Measurements from ENCODE around the gene PPP1R37. TPM values are rescaled to one million over a fixed set of nuclear protein-coding genes. Genes with fewer than 3 reads are reported as not detected.

The PPP1R37 gene
- total RNA-seq, 1 donor from 2014 or later: 38.6 TPM

DNA sequence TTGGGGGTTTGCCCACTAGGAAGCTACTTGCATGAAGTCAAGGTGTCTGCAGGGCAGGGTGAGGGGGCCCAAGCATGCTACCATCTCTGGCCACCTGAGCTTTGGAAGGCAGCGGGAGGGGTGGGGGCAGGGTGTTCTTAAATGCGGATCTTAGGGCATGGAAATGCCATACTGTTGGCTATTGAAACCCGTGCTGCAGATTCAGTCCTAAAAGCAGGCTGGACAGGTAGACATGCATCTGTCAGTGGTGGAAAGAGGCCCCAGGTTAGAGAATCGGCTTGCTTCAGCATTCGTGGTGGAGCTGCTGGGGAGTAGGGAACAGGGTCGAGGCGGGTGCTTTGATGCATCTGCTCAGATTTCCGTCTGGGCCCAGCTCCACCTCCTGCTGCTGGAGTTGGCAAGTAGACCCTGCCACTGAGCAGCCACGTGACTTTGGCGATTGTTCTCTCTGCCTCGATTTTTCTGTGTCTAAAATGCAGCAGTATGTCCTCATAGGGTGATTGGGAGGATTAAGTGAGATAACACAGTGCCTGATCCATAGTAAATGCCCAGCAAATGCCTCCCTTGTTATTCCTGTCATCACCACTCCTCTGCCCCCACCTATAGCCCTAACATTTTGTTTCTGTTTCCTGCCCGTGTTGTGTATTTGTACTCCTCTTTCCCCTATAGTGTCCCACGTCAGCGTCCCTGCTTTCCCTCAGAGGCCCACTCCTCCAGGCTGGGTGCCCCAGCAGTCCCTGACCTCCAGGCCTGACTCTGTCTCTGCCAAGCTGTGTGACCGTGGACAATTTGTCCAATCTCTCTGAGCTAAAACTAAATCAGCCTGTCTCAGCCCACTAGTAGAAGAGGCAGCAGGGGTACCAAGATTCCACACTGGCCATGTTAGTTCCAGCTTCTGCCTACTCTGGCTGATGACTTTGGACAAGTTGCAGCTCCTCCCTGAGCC lies 5.8 kb downstream of the PPP1R37 start:
- TF ChIP-seq, protein P1, sequence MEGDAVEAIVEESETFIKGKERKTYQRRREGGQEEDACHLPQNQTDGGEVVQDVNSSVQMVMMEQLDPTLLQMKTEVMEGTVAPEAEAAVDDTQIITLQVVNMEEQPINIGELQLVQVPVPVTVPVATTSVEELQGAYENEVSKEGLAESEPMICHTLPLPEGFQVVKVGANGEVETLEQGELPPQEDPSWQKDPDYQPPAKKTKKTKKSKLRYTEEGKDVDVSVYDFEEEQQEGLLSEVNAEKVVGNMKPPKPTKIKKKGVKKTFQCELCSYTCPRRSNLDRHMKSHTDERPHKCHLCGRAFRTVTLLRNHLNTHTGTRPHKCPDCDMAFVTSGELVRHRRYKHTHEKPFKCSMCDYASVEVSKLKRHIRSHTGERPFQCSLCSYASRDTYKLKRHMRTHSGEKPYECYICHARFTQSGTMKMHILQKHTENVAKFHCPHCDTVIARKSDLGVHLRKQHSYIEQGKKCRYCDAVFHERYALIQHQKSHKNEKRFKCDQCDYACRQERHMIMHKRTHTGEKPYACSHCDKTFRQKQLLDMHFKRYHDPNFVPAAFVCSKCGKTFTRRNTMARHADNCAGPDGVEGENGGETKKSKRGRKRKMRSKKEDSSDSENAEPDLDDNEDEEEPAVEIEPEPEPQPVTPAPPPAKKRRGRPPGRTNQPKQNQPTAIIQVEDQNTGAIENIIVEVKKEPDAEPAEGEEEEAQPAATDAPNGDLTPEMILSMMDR (conservative IDR thresholded peaks at IDR 0.05): no peak
- Mint-ChIP-seq H3K4me3 (peak overlapping the region; percentile 77), H3K36me3 (ENCODE audit: low read depth) (no peaks in the 10 kb centered on the region), H3K27ac (ENCODE audit: unreplicated experiment) (peak overlapping the region; percentile 64), H3K27me3 (ENCODE audit: low read depth) (no peaks in the 10 kb centered on the region), H3K9me3 (no peaks in the 10 kb centered on the region), H3K4me1 (peaks cover 63% of the 10 kb centered on the region)
- DNase-seq (ENCODE audit: low read depth, low spot score): no peak

DNA sequence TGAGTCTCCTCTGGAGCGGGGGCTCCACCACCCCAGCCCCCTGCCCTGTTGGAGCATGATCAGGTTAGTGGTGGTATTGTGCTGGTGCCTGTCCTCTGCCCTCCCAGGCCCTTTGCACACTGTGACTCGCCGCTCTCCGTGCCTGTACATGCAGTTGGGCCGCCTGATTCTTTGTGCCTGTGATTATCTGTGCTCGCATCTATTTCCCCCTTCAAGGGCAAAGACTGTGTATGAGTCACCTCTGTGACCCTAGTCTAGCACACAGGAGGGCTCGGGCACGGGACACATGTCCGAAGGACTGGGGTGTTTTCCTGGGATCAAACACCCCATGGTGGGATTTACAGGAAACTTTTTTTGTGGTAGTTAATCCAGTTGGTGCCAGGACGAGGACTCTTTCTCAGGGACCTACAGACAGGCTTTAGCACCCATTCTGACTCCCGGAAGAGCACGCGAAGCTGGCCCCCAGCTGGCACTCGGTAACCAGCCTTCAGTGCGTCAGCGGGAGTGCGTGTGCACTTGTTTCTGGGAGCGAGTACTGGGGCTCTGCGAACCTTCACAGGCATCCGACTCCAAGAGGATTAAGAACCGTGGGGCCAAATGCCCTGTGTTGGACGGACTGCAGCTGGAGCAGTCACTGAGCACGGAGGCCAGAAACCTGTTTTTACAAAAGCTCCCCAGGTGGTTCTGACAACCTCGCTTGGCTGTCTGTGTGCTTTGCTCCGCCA lies 6.7 kb downstream of the PPP1R37 start:
- Mint-ChIP-seq H3K9me3 (no peaks in the 10 kb centered on the region), H3K36me3 (ENCODE audit: low read depth) (no peaks in the 10 kb centered on the region), H3K4me1 (peaks cover 63% of the 10 kb centered on the region), H3K27ac (ENCODE audit: unreplicated experiment) (peak overlapping the region; percentile 94), H3K4me3 (peak overlapping the region; percentile 38), H3K27me3 (ENCODE audit: low read depth) (no peaks in the 10 kb centered on the region)
- TF ChIP-seq, protein P1 (conservative IDR thresholded peaks at IDR 0.05): no peak
- no peak for DNase-seq (ENCODE audit: low read depth, low spot score)

DNA sequence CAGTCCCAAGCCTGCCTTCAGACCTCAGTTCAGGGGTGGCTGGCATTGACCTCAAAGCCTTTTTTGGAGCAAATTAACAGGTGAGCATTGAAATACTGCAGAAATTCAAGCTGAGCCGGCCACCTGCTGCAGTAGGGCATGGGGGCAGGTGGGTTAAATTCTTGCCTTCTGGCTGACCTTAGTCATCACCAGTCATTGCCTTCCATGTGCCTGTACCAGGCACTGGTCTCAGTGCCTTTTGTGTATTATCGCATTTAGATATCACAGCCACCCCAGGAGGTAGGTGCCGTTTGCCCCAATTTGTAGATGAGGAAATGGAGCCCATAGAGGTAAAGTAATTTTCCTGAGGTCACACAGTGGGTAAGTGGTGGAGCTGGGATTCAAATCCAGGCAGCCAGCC lies 7.2 kb downstream of the PPP1R37 start:
- no peak overlapping the region for H3K27ac Mint-ChIP-seq (ENCODE audit: unreplicated experiment)
- peak overlapping the region; percentile 32 for H3K4me3 Mint-ChIP-seq
- TF ChIP-seq, protein P1 (conservative IDR thresholded peaks at IDR 0.05): no peak
- no peaks in the 10 kb centered on the region for H3K9me3 Mint-ChIP-seq
- DNase-seq (ENCODE audit: low read depth, low spot score): no peak
- no peaks in the 10 kb centered on the region for H3K27me3 Mint-ChIP-seq (ENCODE audit: low read depth)
- no peaks in the 10 kb centered on the region for H3K36me3 Mint-ChIP-seq (ENCODE audit: low read depth)
- H3K4me1 Mint-ChIP-seq: peaks cover 62% of the 10 kb centered on the region

DNA sequence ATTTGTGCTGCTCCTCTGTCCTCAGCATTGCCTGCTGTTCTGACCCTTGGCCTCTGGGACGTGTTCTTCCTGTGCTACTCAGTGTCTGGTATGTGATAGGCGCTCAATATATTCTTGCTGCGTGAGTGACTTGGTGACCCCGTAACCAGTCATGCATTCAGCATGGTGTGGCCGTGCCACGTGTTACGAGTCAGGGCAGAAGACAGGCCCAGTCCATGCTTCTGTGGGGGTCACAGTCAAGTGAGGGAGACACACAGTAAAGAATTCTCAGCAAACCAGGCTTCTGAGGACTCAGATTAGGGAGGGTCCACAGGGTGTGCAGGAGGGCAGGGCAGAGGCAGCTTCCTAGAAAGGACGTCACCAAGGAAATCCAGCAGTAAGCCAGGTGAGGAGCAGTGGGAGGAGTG lies 7.9 kb downstream of the PPP1R37 start:
- Mint-ChIP-seq H3K27me3 (ENCODE audit: low read depth) (no peaks in the 10 kb centered on the region), H3K4me1 (peaks cover 61% of the 10 kb centered on the region), H3K4me3 (peak overlapping the region; percentile 32), H3K27ac (ENCODE audit: unreplicated experiment) (no peak overlapping the region), H3K36me3 (ENCODE audit: low read depth) (no peaks in the 10 kb centered on the region), H3K9me3 (no peaks in the 10 kb centered on the region)
- TF ChIP-seq, protein P1 (conservative IDR thresholded peaks at IDR 0.05): no peak
- no peak for DNase-seq (ENCODE audit: low read depth, low spot score)

DNA sequence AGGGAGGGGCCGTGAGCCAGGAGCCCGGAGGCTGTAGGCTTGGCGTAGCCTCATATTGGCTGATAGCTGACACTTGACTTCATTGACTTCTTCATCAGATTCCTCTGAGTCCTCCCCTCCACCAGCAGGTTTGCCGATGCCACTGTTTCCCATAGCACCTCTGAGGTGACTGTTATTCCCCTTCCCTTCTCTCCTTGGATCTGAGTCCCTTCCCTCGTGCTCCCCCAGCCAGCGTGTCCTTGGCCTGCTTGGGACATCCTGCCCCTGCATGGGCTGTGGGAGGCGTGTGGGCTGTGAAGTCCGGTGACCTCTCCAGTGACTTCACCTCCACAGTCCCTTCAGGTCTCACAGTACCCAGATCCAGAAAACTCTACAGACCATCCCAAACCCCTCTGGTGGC lies 8.8 kb downstream of the PPP1R37 start:
- no peak for DNase-seq (ENCODE audit: low read depth, low spot score)
- peaks cover 51% of the 10 kb centered on the region for H3K4me1 Mint-ChIP-seq
- H3K4me3 Mint-ChIP-seq: no peak overlapping the region
- H3K27ac Mint-ChIP-seq (ENCODE audit: unreplicated experiment): no peak overlapping the region
- H3K36me3 Mint-ChIP-seq (ENCODE audit: low read depth): no peaks in the 10 kb centered on the region
- TF ChIP-seq, protein P1 (conservative IDR thresholded peaks at IDR 0.05): no peak
- no peaks in the 10 kb centered on the region for H3K9me3 Mint-ChIP-seq
- H3K27me3 Mint-ChIP-seq (ENCODE audit: low read depth): no peaks in the 10 kb centered on the region

Data from neural crest cell (in vitro differentiated cells).